ENCODE measurements around the gene DCD. TPM values are rescaled to one million over a fixed set of nuclear protein-coding genes. Genes with fewer than 3 reads are reported as not detected.

The DCD gene
- total and polyA plus RNA-seq, 9 of the 15 experiments (the other 6 are each of a cell fraction or from before 2014, with no cell fraction given) = not detected

- TF ChIP-seq GTF3C2 (IDR thresholded peaks at IDR 0.05; ENCODE audit: borderline replicate concordance, extremely low read depth, insufficient read length) = no peak
Observed at GRCh38 chr12:54661048-54661447, 12.9 kb upstream of the DCD start (continued).

GRCh38 chr12:54660320-54660962, 12.3 kb upstream of the DCD start:
- Histone ChIP-seq H3K9ac (ENCODE audit: insufficient read depth in 1 of 2, low read depth in 2 of 2, low read length in 2 of 2) (no peak overlapping the region), H3K4me2 (ENCODE audit: insufficient read depth, low read length) (no peak overlapping the region), H3K4me3 (no peak overlapping the region), H2AFZ (ENCODE audit: low read depth, low read length) (no peak overlapping the region), H3K9me1 (ENCODE audit: control insufficient read depth, insufficient read depth, low read length) (no peaks in the 10 kb centered on the region), H3K27me3 (ENCODE audit: control insufficient read depth in 2 of 2, insufficient read depth in 2 of 2, low read length in 2 of 2) (peaks cover 13 to 14% of the 10 kb centered on the region in 2 experiments; a peak in 3 of 5 replicates), H3K27ac (ENCODE audit: extremely low read depth, low read depth, low read length) (no peak overlapping the region), H3K9me3 (replicated peaks; ENCODE audit: control insufficient read depth, insufficient read depth, low read depth, low read length) (no peaks in the 10 kb centered on the region), H3K36me3 (ENCODE audit: control insufficient read depth, insufficient read depth, low read length) (no peaks in the 10 kb centered on the region), H3K79me2 (ENCODE audit: control insufficient read depth, insufficient read depth, low read length) (no peaks in the 10 kb centered on the region), H4K20me1 (replicated peaks; ENCODE audit: control insufficient read depth, insufficient read depth, low read length) (0 out of 2 replicates have a peak, but pooled peaks cover 2% of the 10 kb centered on the region), H3K4me1 (replicated peaks in 1 of 2; ENCODE audit: control insufficient read depth in 2 of 2, insufficient read depth in 2 of 2, low read length in 2 of 2) (no peaks in the 10 kb centered on the region)
- FAIRE-seq (no peak), DNase-seq (ENCODE audit: extremely low read depth in 1 of 4, low spot score in 3 of 4) (no peak), ATAC-seq (no peak)
- ChIA-PET CTCF (ENCODE audit: low intra/inter-chr PET ratio) (no interaction called here), POLR2A (no interaction called here)
- 1% methylated on average over 10 of the region's 10 CpGs for WGBS (ENCODE audit: insufficient coverage, low coverage, missing lambda C conversion rate)
- in situ Hi-C loops (cut with MboI) = no loop called here
- intact Hi-C loops (cut with micrococcal nuclease) = no loop called here
- no TSS peak for BruUV-seq (replicated peaks)
- no peak for TF ChIP-seq HMBOX1 (IDR thresholded peaks at IDR 0.05)
- TF ChIP-seq NUFIP1 (IDR thresholded peaks at IDR 0.05; ENCODE audit: partially characterized antibody) = no peak
- TF ChIP-seq TCF7 (IDR thresholded peaks at IDR 0.05; ENCODE audit: borderline replicate concordance) = no peak
- no peak for TF ChIP-seq HES1 (IDR thresholded peaks at IDR 0.05; ENCODE audit: low read depth)
- no peak for TF ChIP-seq ARHGAP35 (IDR thresholded peaks at IDR 0.05; ENCODE audit: partially characterized antibody)
- TF ChIP-seq RFX5 (IDR thresholded peaks at IDR 0.05; ENCODE audit: low read depth, low read length) = no peak
- TF ChIP-seq IRF1 (CRISPR knock-in tag; IDR thresholded peaks at IDR 0.05; ENCODE audit: borderline replicate concordance) = no peak
- TF ChIP-seq ETV1 (tag; conservative IDR thresholded peaks at IDR 0.05; ENCODE audit: low read depth) = no peak
- TF ChIP-seq GATAD2B (IDR thresholded peaks at IDR 0.05; ENCODE audit: borderline replicate concordance) = no peak
- no peak for TF ChIP-seq MNT (conservative IDR thresholded peaks at IDR 0.05)
